Neural cell (in vitro differentiated cells): ENCODE measurements around the gene NDUFS5. TPM values are rescaled to one million over a fixed set of nuclear protein-coding genes. Genes with fewer than 3 reads are reported as not detected.
"Not testable (repeated sequence)": the region's sequence is repeated elsewhere in the genome, so short reads cannot be mapped to it uniquely, and the experiment has no call there.

ENCODE experiments used
- H2AFZ ChIP-seq: fragments of 200-600, 300-800 bp; sonication (generic), shearing (Covaris generic); 2 replicates; pipeline ENCODE4 v1.6.0; 2014; ENCODE audit warnings: low read depth, mild to moderate bottlenecking, antibody characterized with exemption, low read length, moderate library complexity
- H3F3A ChIP-seq: fragments of 200-600 bp; shearing (Covaris generic); 2 replicates; pipeline ENCODE4 v1.6.1; 2016; ENCODE audit warnings: mild to moderate bottlenecking, moderate library complexity, mixed read lengths, antibody characterized with exemption, low read length; ENCODE audit not compliant: insufficient read depth, poor library complexity, severe bottlenecking
- H3K27ac ChIP-seq: fragments of 200-600, 300-800 bp; sonication (generic), shearing (Covaris generic); 2 replicates; pipeline ENCODE4 v1.5.1; 2014; ENCODE audit warnings: mild to moderate bottlenecking, low read length, moderate library complexity
- H3K27me3 ChIP-seq: fragments of 300-800, 200-600 bp; sonication (generic), shearing (Covaris generic); 2 replicates; pipeline ENCODE4 v1.6.0; 2014; ENCODE audit warnings: mild to moderate bottlenecking, low read depth, low read length, moderate library complexity; ENCODE audit not compliant: insufficient read depth
- H3K36me3 ChIP-seq: fragments of 300-800, 200-600 bp; sonication (generic), shearing (Covaris generic); 2 replicates; pipeline ENCODE4 v1.5.1; 2014; ENCODE audit warnings: mild to moderate bottlenecking, antibody characterized with exemption, low read length, moderate library complexity; ENCODE audit not compliant: insufficient read depth
- H3K4me2 ChIP-seq: fragments of 300-800, 200-600 bp; sonication (generic), shearing (Covaris generic); 2 replicates; pipeline ENCODE4 v1.6.0; 2014; ENCODE audit warnings: mild to moderate bottlenecking, low read length
- H3K4me3 ChIP-seq: fragments of 300-800, 200-600 bp; sonication (generic), shearing (Covaris generic); 2 replicates; pipeline ENCODE4 v1.5.1; 2014; ENCODE audit warnings: mild to moderate bottlenecking, low read length, moderate library complexity
- H3K79me2 ChIP-seq: fragments of 200-600 bp; shearing (Covaris generic); replicated peaks from 2 replicates; pipeline ENCODE4 v1.6.0; 2014; ENCODE audit warnings: mild to moderate bottlenecking, low read length, moderate library complexity; ENCODE audit not compliant: insufficient read depth
- H3K9ac ChIP-seq: fragments of 300-800, 200-600 bp; sonication (generic), shearing (Covaris generic); 2 replicates; pipeline ENCODE4 v1.6.1; 2016; ENCODE audit warnings: mild to moderate bottlenecking, low read length, mixed read lengths
- H3K9me2 ChIP-seq: fragments of 200-600 bp; shearing (Covaris generic); 2 replicates; pipeline ENCODE4 v1.6.1; 2016; ENCODE audit warnings: mild to moderate bottlenecking, low read length, mixed read lengths; ENCODE audit not compliant: insufficient read depth
- H3K9me3 ChIP-seq: fragments of 200-600, 300-800 bp; sonication (generic), shearing (Covaris generic); 2 replicates; pipeline ENCODE4 v1.6.1; 2016; ENCODE audit warnings: mild to moderate bottlenecking, mixed run types, low read length, moderate library complexity, mixed read lengths
- H4K20me1 ChIP-seq: fragments of 200-600 bp; shearing (Covaris generic); 2 replicates; pipeline ENCODE4 v1.6.1; 2016; ENCODE audit warnings: mild to moderate bottlenecking, mixed run types; ENCODE audit not compliant: insufficient read depth
- EP300 ChIP-seq: fragments of 450-650 bp; conservative IDR thresholded peaks from 2 replicates; pipeline ENCODE4 v1.6.1; 2014; ENCODE audit warnings: antibody characterized with exemption, mild to moderate bottlenecking, moderate library complexity; ENCODE audit not compliant: poor library complexity, severe bottlenecking
- EZH2 ChIP-seq: fragments of 200-600, 300-800 bp; shearing (Covaris generic), sonication (generic); IDR thresholded peaks from 2 replicates; pipeline ENCODE4 v1.6.1; 2014; ENCODE audit warnings: antibody characterized with exemption, low read length, borderline replicate concordance, mild to moderate bottlenecking; ENCODE audit not compliant: insufficient read depth, poor library complexity, severe bottlenecking
- MXI1 ChIP-seq: fragments of 450-650 bp; conservative IDR thresholded peaks from 2 replicates; pipeline ENCODE4 v1.6.1; 2014; ENCODE audit warnings: antibody characterized with exemption, mild to moderate bottlenecking; ENCODE audit not compliant: poor library complexity, severe bottlenecking
- POLR2AphosphoS5 ChIP-seq: IDR thresholded peaks from 2 replicates; pipeline ENCODE4 v1.6.1; 2012
- RAD21 ChIP-seq: fragments of 450-650 bp; conservative IDR thresholded peaks from 2 replicates; pipeline ENCODE4 v1.6.1; 2014; ENCODE audit warnings: antibody characterized with exemption, mild to moderate bottlenecking, moderate library complexity
- SMC3 ChIP-seq: fragments of 450-650 bp; conservative IDR thresholded peaks from 2 replicates; pipeline ENCODE4 v1.6.1; 2014; ENCODE audit warnings: antibody characterized with exemption, mild to moderate bottlenecking, moderate library complexity; ENCODE audit not compliant: poor library complexity
- TAF1 ChIP-seq: IDR thresholded peaks from 2 replicates; pipeline ENCODE4 v1.6.1; 2012; ENCODE audit warnings: low read depth
- polyA plus RNA-seq: library from polyadenylated mRNA; depleted of rRNA; stranded (reverse); fragments of >200 nt; gene quantifications from 2 replicates; pipeline ENCODE4 v1.2.3, GENCODE V29; 2014
- TF ChIP-seq, protein P1 (sequence below): fragments of 450-650 bp; IDR thresholded peaks from 2 replicates; pipeline ENCODE4 v1.5.1; 2014; ENCODE audit warnings: antibody characterized with exemption, mild to moderate bottlenecking, moderate library complexity; ENCODE audit not compliant: poor library complexity, severe bottlenecking
- TF ChIP-seq, protein P2 (sequence below): IDR thresholded peaks from 2 replicates; pipeline ENCODE4 v1.6.1; 2012; ENCODE audit warnings: borderline replicate concordance

NDUFS5 gene
- polyA plus RNA-seq, 1 donor from 2014 or later, result 1,398 TPM

DNA sequence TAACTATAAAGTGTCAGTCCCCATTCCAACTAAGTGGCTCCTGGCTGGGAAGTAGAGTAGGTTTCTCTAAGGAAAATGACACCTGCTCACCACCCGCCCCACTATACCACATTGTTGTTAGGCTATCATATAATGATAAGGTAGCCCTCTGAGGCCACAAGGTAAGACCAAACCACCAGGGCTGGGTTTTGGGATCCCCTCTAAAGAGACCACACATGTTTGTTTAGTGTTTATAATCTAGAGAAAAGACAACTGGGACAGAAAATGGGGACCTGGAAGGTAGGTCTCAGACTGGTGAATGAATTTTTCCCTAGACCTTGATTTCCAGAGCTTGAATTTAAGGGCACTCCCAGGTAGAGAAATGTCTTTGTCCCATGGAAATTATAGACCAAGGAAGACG lies 19.9 kb upstream of the NDUFS5 start:
- H3F3A ChIP-seq, result no peaks in the 10 kb centered on the region
- TF ChIP-seq RAD21 (no peak), SMC3 (no peak), POLR2AphosphoS5 (no peak), EZH2 (no peak), TAF1 (no peak), EP300 (no peak), MXI1 (no peak)
- TF ChIP-seq, protein P1, sequence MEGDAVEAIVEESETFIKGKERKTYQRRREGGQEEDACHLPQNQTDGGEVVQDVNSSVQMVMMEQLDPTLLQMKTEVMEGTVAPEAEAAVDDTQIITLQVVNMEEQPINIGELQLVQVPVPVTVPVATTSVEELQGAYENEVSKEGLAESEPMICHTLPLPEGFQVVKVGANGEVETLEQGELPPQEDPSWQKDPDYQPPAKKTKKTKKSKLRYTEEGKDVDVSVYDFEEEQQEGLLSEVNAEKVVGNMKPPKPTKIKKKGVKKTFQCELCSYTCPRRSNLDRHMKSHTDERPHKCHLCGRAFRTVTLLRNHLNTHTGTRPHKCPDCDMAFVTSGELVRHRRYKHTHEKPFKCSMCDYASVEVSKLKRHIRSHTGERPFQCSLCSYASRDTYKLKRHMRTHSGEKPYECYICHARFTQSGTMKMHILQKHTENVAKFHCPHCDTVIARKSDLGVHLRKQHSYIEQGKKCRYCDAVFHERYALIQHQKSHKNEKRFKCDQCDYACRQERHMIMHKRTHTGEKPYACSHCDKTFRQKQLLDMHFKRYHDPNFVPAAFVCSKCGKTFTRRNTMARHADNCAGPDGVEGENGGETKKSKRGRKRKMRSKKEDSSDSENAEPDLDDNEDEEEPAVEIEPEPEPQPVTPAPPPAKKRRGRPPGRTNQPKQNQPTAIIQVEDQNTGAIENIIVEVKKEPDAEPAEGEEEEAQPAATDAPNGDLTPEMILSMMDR, result no peak
- TF ChIP-seq, protein P2, sequence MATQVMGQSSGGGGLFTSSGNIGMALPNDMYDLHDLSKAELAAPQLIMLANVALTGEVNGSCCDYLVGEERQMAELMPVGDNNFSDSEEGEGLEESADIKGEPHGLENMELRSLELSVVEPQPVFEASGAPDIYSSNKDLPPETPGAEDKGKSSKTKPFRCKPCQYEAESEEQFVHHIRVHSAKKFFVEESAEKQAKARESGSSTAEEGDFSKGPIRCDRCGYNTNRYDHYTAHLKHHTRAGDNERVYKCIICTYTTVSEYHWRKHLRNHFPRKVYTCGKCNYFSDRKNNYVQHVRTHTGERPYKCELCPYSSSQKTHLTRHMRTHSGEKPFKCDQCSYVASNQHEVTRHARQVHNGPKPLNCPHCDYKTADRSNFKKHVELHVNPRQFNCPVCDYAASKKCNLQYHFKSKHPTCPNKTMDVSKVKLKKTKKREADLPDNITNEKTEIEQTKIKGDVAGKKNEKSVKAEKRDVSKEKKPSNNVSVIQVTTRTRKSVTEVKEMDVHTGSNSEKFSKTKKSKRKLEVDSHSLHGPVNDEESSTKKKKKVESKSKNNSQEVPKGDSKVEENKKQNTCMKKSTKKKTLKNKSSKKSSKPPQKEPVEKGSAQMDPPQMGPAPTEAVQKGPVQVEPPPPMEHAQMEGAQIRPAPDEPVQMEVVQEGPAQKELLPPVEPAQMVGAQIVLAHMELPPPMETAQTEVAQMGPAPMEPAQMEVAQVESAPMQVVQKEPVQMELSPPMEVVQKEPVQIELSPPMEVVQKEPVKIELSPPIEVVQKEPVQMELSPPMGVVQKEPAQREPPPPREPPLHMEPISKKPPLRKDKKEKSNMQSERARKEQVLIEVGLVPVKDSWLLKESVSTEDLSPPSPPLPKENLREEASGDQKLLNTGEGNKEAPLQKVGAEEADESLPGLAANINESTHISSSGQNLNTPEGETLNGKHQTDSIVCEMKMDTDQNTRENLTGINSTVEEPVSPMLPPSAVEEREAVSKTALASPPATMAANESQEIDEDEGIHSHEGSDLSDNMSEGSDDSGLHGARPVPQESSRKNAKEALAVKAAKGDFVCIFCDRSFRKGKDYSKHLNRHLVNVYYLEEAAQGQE, result no peak
- no peak overlapping the region for H3K4me2 ChIP-seq
- peaks cover 3% of the 10 kb centered on the region for H4K20me1 ChIP-seq
- no peaks in the 10 kb centered on the region for H3K27me3 ChIP-seq
- H3K4me3 ChIP-seq, result no peak overlapping the region
- no peak overlapping the region for H2AFZ ChIP-seq
- H3K36me3 ChIP-seq, result peaks cover 15% of the 10 kb centered on the region
- H3K9ac ChIP-seq, result no peak overlapping the region
- H3K9me3 ChIP-seq, result no peaks in the 10 kb centered on the region
- no peaks in the 10 kb centered on the region for H3K79me2 ChIP-seq
- H3K27ac ChIP-seq, result no peak overlapping the region
- H3K9me2 ChIP-seq, result no peaks in the 10 kb centered on the region

DNA sequence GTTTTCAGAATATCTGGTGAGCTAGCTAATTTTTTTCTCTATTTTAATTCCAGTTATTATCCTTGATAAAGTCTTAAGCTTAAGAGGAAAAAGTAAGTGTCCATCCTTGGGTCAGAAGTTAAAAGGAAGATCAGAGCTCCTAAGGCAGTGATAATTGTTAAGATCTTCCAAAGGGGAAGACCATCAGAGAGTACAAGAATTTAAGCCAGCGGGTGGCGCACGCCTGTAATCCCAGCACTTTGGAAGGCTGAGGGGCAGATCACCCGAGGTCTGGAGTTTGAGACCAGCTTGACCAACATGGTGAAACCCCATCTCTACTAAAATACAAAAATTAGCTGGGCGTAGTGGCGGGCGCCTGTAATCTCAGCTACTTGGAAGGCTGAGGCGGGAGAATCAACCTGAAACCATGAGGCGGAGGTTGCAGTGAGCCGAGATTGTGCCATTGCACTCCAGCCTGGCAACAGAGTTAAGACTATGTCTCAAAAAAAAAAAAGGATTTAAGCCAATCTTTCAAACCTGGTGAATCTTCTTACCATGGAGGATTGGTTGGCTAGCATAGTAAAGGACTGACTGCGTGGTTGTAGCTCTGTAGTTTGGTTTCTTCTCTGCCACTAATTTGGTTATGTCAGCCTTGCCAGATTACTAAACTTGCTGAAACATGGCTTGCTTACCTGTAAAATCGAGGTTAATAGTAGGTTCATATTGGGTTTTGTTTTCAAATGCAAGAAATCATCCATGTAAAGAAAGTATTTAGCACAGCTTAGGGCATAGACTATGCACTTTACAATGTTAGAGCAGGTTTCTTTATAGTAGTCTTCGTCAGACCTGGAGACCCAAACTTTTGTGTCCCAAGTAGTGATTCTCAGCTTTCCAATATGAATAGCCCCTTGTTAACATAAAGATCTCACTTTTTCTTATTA lies 19.2 kb upstream of the NDUFS5 start:
- H2AFZ ChIP-seq, result no peak overlapping the region
- no peaks in the 10 kb centered on the region for H3K79me2 ChIP-seq
- H3K9me3 ChIP-seq, result no peaks in the 10 kb centered on the region
- H3K9me2 ChIP-seq, result no peaks in the 10 kb centered on the region
- H3K27me3 ChIP-seq, result no peaks in the 10 kb centered on the region
- peaks cover 3% of the 10 kb centered on the region for H4K20me1 ChIP-seq
- TF ChIP-seq RAD21 (no peak), MXI1 (no peak)
- TF ChIP-seq, protein P2, result no peak
- H3K4me2 ChIP-seq, result no peak overlapping the region
- H3K4me3 ChIP-seq, result no peak overlapping the region
- no peak overlapping the region for H3K27ac ChIP-seq
- no peak overlapping the region for H3K9ac ChIP-seq
- H3F3A ChIP-seq, result no peaks in the 10 kb centered on the region
- peaks cover 10% of the 10 kb centered on the region for H3K36me3 ChIP-seq

DNA sequence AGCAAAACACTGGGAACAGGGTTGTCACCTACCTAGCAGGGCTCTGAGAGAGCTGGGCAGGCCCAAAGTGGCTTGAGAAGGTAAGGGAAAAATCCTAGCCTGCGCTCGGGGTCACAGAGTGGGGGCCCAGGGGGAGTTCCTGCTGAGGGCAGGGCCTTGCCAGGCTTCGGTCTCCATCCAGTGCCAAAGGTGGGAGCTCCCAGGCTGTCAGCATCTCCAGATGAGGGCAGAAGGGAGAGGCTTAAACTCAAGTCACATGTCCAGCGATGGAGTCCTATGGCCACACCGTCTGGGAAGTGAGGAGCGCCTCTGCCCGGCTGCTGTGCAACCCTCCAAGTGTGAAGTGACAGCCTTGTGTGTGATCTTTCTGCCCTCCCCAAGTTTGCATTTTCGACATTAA lies 11.2 kb upstream of the NDUFS5 start:
- not testable (repeated sequence) for H3K9me3 ChIP-seq, H3K4me3 ChIP-seq, H3K27me3 ChIP-seq, H2AFZ ChIP-seq, H3F3A ChIP-seq, H3K79me2 ChIP-seq, H3K27ac ChIP-seq, H4K20me1 ChIP-seq, H3K9me2 ChIP-seq, H3K4me2 ChIP-seq, H3K36me3 ChIP-seq, H3K9ac ChIP-seq
